EL (cell line): ENCODE data around the gene CALML4.
"Not testable (repeated sequence)": the region's sequence is repeated elsewhere in the genome, so short reads cannot be mapped to it uniquely, and the experiment has no call there.

Experiments
- DNase-seq: peaks from one replicate; pipeline ENCODE4 v3.0.0-alpha.2; 2016

Gene CALML4

DNA sequence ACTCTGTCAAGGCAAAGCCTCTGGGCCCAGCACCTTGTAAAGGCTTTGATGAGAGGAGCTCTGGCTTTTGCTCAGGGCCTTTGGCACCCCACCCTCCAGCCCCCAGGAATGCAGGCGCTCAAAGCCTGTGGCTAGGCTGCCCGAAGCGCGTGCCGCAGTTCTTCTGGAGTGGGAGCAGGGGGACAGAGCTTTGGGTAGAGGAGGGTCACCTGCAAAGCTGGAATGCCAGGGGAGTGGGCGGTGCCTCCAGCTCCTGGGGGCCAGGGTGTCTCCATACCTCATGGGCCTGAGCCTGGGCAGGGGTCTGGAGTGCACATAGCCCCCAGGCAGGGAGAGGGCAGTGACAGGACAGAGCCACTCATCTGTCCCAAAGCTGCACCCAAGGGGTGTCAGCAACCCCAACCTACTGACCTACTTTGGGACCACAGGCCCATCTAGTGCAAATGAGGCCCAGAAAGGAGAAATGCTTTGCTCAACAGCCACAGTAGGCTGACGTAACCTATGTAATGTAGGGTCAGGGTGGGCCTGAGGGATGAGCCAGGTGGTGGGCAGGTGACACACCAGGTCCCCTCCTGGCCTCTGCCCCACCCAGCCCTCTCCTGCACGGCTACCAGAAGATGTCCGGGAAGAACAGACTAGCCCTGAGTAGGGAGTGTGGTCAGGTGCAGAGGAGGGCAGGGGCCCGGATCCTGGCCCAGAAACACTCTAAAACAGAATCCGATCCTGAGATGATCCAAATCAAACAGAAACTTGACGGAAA, 2.2 kb upstream of the CALML4 start:
- no peak for DNase-seq

DNA sequence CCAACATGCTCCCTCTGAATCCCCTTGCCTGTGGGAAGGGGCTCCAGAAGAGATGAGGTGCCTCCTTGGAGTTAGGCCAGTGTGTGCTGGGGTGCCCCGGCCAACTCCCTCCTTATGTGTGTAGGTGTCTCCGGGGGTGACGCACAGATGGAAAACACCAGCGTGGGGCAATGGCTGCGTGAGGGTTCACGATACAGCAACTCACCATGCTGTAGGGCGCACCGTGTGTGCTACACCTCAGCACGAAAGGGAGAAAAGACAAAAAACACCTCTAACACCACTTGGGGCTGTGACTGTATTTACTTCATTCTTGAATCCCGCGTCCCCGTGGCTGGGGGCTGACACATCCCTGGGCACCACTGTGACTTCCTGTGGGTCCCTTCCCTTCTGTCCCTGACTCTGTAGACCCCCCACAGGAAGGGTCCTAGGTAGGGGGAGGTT, 1.6 kb upstream of the CALML4 start:
- no peak for DNase-seq

DNA sequence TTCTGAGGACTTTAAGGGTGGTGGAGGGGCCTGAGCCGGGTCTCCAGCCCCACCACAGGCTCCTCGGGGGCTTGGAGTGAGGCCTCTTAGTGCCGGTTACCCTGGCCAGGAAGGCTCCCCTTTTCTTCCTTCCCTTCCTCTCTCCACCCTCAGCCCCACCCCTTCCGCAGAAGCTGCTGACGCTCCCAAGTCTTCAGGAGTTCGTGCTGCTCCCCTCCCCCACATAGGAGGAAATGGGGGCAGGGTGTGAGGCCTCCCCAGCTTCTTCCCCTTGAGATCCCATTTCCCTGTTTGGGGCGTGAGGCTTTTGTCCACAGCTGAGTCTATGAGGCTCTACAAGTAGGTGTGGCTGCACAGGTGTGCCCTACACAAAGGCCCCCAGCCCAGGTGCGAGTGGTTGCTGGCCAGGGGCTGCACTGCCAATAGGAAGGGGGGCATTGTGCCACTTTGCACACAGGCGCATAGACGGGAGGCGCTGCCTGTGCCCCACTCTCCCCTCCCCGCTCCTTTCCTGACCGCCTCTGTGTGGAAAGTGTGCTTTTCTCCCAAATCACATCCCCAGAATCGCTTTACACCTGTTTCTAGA, 915 bp upstream of the CALML4 start:
- no peak for DNase-seq

DNA sequence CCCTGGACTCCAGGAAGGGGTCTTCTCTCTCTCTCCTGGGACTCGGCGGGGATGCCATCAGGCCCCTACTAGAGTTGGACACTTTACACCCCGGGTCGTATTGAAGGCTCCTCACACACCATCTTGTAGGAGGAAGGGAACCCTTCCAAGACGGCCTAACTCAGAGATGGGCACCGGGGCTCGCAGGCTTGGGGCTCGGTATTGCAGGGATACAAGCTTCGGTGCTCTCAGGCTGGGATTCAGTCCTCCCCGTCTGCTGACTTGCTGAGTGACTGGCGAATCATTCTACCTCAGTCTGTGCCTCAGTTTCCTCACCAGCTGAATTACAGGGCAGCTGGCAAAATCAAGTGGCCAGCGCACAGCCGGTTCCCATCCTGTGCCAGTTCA, 419 bp upstream of the CALML4 start:
- no peak for DNase-seq

DNA sequence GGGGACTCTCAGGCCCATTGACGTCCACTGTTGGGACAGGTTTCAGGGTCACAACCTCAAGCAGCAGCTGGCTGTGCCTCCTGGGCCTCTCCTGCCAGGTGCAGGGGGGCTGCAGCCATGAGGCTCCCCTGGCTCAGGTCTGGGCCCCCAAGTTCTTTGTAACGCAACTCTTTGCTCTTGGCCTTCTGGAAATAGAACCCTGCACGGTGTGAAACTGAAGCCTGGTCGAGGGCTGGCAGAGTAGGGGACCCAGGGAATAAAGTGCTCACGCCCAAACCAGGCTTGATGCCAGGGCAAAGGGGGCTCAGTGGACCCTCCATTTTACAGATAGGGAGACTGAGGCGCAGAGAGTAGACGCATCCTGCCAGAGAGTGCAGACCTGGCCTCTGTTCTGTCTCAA, 771 bp downstream of the CALML4 start:
- no peak for DNase-seq

DNA sequence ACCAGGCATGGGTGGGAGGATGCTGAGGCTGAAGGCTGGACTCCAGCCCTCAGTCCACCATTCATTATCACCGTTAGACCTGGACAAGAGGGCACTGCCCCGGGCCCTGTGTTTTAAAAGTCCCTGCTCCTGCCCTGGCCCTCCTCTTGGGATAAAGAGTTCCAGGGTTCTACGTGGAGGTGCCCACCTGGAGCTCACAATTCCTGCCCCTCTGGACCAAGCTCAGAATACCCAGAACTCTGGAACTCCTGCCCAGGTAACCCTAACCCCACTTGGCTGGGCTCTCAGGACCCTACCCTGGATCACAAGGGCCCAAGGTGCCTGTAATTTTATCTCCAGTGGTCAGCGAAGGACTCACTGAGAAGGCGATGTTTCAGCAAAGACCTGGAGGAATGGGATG, 1.2 kb downstream of the CALML4 start:
- no peak for DNase-seq

DNA sequence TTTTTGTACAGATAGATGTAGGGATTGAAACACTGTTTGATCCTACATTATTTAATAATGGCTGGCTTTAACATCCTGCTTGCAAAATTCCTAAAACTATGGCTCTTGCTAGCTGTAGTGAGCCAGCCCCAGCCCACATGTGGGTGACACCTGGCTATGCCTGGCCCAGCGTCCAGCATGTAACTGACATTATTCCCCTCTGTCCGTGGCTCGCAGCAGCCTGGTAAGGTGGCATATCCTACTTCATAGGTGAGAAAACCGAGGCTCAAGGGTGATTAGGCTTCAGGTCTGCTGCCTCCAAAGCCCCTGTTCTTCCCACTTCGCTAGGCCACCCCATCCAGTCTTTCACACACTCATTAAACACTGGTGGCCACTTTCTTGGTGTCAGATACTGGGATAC, 1.6 kb downstream of the CALML4 start:
- no peak for DNase-seq

DNA sequence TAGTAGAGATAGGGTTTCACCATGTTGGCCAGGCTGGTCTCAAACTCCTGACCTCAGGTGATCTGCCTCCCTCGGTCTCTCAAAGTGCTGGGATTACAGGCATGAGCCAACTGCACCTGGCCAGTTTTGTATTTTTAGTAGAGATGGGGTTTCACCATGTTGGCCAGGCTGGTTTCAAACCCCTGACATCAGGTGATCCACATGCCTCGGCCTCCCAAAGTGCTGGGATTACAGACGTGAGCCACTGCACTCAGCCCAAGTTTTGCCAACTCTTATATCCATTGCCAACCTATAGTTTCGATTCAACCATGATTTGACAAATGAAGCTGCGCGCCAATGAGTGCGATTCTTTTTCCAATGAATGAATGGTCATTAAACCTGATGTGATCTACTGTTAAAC, 2.1 kb downstream of the CALML4 start:
- not testable (repeated sequence) for DNase-seq

DNA sequence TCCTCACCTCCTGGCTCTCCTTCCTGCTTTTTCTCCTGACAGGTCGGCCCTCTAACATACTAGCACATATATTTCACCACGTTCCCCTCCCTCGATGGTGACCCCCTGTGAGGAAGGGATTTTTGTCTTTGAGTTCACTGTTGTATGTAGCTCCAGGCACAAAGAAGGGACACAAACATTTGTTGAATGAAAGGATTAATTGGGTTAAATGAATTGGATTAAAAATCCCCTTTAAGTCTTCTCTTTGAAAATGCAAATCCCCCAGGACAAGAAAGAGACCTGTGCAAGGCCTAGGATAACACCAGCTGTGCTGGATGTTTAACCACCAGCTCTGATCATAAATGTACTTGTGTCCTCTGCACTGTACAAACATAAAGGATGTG, 3.3 kb downstream of the CALML4 start:
- DNase-seq, result no peak

DNA sequence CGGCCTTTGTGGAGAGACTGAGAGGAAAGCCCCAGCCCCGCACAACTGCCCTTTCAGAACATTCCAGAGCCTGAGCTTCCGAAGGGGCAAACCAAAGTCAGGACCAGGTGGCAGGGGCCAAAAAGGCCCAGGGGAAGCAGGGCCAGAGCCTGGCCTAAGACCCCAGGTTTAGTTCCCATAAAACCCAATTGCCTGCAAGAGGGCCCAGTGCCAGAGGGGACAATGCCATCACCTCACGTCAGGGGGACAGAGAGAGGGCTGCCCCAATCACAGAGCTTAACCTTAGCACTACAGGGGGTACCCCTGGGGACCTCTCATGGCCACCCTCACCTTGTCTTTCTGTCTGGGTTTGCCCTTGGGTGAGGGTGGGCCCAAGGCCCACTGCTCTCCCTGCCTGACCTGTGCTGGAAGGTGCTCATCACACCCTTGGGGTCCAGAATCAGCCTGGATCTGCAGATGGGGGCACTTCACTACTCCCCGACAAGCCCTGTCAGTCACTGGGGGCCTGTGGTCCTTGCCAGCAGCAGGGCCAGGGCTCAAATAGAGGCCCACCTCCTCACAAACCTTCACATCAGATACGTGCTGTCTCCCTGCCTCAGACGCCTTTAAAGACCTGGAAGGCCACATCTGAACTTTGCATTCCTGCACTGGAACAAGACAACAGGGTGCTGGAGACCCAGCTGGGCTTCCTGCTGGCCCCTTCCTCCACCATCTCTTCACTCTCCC, 3.8 kb downstream of the CALML4 start:
- no peak for DNase-seq

DNA sequence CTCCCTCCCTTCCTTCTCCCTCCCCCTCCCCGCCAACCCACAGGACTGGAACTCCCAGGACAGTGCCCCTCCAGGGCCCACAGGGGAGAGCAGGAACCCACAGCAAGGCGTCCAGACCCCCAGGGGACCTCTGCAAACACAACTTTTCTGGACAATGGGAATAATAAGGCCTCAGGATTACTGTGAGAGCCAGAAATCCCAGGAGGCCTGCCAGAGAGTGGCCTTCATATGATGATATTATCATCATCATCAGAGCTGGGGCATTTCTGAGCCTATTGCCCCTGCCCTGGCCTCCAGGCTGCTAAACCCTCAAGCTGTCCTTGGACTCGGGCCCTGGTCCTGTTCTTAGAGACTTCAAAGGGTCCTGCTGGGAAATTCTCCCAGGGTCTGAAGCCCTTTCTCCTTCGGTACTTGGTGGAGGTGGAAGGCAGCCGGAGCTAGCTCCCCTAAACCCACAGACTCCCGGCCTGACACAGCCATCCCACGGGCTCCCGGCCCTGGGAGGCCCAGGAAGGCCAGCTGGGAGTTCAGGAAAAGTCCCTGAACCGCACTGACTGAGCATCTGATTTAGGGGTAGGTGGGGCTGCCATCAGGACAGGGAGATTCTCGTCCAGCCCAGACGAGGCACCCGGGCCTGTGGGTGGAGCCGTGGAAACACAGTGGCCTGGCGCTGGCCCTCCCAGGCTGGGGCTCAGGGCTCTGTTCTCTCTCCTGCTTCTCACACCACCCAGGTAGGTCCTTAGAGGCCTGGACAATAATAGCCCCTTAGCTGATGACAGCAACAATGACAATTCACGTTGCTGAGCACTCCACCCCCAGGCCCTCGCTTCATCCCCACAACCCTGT, 4.9 kb downstream of the CALML4 start:
- DNase-seq, result no peak

DNA sequence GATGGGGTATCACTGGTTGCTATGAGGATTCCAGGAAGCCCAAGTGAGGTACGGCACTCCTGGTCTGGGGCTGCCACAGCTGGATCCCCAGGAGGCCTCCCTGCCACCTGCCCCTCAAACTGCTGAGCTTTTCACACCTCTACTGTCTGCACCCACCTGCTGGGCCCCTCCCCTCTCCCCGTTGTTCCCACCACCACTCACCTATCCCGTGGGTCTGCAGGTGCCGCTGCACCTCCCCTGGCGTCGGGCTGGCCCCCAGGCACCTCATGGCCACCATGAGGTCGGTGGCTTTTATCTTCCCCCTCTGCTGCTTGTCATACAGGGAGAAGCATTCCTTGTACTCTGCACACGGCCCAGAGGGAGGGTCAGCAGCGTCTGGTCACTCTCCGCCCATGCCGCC, 5.8 kb downstream of the CALML4 start:
- DNase-seq, result no peak

DNA sequence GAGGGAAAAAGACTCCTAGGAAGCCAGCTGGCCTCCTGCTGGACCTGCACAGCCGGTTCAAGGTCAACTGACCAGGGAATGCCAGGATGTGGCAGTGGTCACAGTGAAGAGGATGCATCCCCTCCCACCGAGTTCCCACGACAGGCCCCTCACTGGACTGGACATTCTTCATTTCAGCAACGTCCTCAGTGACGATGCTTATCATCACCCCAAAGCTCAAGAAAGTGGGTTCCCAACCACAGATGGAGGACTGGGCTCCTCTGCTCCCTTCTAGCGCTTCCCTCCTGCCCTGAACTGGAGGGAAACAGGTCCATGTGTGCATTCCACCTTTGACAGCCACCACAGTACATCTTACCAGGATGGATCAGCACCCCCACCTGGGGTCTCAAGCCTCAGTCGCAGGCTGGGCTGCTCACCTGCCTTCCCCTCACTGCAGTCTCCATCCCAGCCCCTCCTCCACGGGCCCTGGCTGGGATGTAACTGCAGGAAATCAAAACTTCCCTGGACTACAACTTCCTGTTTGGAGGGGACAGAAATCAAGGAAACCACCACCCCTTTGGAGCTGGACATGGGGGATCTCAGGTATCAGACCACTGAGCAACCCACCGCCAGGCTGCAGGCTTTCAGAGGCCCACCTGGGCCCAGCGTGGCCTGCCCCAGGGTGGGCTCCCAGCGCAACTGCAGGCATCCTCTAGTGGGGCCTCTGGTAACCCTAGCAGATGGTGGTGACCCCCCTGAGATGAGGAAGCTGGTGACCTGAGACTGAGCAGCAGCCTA, 7.3 kb downstream of the CALML4 start:
- DNase-seq, result no peak

DNA sequence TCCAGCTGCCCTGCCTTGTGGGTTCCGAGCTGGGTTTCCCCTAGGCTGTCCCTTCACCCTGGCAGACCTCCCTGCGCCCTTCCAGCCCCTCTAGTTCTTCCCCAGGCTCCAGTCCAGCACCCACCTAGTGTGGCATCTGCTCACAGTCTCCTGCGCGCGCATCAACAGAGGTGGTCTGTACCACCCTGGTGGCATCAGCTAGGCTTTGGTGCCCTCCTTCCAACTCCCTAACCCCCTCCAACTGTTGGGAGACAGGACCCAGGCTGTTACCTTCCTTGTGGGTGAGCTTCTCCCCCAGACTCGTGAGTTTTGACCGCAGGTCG, 8.0 kb downstream of the CALML4 start:
- no peak for DNase-seq

DNA sequence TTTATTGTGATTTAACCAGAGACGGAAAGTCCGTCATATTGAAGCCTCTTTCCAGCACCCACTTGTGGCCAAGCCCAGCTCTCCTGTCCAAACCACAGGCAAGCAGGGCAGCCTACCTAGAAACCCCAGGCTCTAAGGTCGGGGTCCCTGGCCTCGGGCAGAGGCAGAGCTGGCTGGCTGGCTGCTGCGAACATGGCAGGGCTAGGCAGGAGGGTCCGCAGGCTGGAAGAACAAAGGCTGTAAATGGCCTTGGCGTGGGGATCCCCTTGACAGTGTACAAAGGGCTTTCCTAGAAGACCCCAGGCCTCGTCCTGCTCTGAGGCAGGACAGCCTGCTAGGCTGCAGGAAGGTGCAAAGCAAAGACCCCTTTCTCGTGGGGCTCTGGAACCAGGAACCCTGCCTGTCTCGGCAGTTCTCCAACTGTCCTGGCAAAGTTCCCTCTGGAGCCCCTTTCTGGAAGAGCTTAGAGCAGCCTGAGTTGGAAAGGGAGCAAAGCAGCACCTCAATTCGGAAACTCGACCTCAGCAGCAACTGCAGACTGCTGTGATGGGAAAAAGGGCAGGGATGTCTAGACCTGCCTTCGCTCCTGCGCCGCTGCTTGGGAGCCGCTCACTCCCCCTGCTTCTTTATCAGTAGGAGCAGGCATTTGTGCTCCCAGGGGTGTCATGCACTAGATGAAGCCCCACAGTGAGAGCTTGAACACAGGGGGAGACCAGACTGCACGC, 8.5 kb downstream of the CALML4 start:
- DNase-seq, result no peak

DNA sequence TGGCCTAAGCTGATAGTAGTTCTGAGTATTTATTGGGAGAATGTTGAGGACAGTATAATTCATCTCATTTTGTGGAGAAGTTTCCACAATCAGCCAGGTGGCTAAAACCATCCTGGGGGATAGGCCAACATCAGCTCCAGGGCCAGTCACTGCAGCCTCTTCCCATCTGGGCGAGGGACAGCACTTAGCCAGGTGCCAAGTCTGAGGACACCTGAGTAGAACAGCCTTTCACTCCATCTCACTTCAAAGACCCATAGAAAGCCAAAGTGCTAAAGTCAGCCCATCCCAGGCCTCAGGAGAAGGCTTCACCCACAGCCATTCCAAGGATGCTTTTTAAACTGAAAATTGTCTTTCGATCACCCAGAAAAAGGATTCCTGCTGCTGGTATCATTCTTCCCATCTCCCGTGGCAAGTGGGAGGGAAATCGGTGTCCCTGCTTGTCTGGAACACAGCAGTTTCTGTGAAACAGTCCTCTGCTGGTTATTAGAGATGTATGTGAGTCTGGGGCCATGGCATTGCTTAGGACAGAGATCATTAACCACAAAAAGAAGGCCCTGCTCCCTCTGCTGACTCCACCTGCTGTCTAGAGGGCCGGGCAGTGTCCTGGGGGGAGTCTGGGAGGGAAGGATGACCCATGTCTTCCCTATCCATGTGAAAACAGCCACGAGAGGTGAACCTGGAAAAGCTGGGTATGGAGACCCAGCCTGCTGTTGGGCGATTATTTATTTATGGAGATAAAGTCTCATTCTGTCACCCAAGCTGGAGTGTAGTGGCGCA, 9.6 kb downstream of the CALML4 start:
- DNase-seq, result no peak

DNA sequence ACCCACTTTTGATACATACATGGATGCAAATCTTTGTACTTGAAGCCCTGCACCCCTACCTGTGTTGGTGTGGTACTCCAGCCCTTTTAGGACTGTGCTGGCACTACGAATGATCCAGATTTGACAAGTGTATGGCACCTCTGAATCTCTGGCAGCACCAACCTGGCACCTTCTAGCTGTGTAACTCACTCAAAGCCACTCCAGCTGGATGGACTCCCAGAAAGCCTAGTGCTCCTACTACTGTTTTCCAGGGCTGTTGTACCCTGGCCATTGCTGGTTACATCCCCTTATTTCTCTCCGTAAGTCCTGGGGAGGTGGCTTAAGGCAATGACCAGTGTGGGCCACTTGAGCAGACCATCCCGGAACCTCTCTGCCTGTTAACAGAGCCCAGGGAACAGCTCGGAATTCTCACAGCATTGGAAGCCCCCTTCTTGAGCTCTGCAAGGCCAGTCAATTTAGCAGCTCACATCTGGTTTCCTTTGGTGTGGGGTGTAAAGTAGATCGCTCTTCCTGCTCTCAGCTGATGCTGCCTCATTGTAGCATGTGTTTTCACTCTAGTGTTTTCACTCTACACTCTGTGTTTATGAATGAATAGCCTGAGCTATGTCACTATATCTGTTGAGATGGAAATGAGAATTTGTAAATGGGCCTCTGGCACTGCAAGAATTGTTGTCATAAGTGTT, 12.2 kb downstream of the CALML4 start:
- DNase-seq, result no peak

DNA sequence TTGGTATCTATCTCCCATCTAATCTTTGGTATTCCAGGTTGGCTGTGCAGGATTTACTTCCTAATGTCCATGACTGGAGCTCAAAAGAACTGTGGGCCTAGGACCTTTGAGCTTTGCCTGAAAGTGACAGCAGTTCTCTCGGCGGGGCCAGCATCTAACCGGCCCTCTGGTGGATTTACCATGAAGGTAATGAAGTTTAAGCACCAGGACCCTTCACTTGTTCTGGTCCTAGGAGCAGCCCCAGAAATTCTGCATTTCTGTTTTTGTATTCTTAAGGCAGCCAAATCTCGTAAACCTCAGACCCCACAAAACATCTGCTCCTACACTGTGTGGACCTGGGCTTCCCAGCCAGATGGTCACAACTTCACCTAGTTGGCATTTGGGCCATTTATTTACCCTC, 13.0 kb downstream of the CALML4 start:
- no peak for DNase-seq

DNA sequence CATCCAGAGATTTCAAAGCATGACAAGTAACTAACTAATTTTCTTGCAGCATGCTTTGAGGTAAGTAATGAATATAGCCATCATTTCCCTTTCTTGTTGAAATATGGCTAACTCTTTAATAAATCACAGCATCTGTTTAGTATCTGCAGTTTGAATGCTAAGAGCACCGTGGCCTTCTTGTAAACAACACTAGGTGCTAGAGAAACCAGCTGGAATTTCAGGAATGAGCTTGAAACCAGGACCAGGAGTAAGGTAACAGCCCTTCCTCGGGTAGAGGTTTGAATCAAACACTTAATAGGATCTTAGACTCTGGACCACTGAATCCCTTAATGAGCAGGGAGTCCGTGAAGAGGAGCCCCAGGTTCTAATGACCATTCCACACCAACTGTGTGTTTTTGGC, 13.6 kb downstream of the CALML4 start:
- no peak for DNase-seq

DNA sequence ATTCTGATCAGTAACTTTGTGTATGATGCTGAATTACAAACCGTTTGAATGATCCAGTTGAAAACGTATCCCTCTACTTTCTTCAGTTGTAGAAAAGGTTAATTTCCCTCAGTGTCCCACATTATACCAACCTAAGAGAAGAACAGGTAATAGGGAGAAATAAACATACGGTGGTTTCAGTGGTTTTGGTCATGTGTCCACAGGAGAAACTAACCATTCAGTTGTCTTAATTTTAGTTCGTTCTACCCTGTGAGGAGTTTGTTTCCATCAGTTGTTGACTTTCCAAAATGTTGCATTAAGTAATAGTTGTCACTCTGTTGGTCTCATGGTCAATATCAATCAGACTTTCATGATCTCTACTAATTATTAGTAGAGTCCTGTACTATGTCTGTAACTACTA, 15.1 kb downstream of the CALML4 start:
- no peak for DNase-seq

DNA sequence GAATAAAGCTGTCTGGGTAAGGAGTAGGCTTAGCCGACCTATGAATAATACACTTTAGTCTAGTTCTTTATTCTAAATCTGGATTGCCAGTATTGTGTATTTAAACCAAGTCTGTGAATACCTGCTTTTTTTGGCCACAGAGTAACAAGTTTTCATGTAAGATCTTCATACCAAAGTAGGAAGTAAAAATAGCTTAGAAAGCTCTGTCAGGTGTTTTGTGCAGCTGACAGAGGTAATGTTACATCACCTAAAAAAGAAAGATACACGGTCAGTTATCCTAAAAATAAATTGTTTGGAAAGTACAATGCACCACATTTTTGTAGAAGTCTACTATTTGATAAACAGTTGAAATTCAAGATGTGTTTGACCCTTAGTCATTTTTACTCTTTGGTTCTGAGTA, 16.5 kb downstream of the CALML4 start:
- no peak for DNase-seq
